Measurements from ENCODE around the gene MYO16.

DNA sequence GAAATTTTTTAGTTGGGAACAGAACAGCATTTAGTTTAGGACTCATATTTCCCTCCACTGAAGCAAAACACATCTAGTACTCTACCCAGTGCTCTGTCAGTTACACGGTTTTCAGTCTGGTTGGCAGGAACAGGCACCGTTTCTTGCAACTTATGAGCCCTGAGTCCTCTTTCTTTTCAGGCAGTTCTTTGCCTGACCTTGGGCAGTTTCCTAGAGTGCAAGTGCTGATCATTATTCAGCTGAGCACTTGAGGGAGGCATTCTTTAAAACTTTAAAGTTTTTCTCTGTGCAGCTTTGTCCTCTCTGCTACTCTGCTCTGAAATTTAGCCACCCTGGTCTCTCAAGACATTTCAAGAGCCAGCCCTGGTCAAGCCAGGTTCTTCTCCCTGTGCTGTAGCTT, 96.1 kb downstream of the MYO16 start:
- TF ChIP-seq, protein P1, sequence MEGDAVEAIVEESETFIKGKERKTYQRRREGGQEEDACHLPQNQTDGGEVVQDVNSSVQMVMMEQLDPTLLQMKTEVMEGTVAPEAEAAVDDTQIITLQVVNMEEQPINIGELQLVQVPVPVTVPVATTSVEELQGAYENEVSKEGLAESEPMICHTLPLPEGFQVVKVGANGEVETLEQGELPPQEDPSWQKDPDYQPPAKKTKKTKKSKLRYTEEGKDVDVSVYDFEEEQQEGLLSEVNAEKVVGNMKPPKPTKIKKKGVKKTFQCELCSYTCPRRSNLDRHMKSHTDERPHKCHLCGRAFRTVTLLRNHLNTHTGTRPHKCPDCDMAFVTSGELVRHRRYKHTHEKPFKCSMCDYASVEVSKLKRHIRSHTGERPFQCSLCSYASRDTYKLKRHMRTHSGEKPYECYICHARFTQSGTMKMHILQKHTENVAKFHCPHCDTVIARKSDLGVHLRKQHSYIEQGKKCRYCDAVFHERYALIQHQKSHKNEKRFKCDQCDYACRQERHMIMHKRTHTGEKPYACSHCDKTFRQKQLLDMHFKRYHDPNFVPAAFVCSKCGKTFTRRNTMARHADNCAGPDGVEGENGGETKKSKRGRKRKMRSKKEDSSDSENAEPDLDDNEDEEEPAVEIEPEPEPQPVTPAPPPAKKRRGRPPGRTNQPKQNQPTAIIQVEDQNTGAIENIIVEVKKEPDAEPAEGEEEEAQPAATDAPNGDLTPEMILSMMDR (IDR thresholded peaks at IDR 0.05) = no peak
- no peak for TF ChIP-seq POLR2A (IDR thresholded peaks at IDR 0.05)

All from ovary (tissue), 3 donors.